ENCODE data around the gene DOCK2. TPM values are rescaled to one million over a fixed set of nuclear protein-coding genes. Genes with fewer than 3 reads are reported as not detected.

DOCK2 gene
- total and polyA plus RNA-seq, 2 of the 8 experiments (the other 6 are each of a cell fraction or from before 2014, with no cell fraction given), result 3.9 to 5.7 TPM

DNA sequence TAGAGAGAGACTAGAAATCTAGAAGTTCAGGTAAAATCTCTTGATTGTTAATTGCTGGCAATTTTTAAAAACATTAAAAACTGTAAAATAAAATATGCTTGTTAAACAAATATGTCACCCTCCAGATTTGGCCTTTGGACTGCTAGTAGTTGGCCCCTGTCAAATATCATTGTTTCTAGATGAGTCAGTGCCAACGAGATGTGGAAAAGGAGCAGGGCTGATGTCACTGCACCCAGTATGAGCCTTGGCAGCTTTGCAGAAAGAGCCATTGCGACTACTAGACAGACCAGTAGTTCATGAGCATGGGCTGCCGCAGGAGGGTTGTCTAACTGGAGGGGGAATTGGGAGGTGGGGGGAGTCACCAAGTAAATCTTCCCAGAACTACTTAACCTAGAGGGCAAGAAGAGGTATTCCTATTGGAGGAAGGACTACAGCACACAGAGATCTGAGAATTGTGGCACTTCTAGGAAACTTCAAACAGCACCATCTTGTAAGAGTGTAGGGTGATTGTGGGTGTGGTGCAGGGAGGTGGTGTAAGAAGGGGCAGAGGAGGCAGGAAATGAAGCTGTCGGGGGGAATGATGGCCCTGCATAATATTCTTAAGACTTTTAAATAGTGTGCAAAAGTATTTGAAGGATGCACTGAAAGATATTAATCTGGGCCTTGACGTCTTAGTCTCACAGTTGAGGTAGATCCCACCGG lies 7.1 kb upstream of the DOCK2 start:
- Histone ChIP-seq H2AK5ac (ENCODE audit: low read depth, low read length) (no peak overlapping the region), H3K27me3 (replicated peaks in 1 of 4; ENCODE audit: control insufficient read depth in 3 of 4, extremely low read depth in 1 of 4, insufficient read depth in 3 of 4, low read length in 3 of 4) (no peaks in the 10 kb centered on the region; a peak in 1 of 7 replicates), H3K18ac (ENCODE audit: extremely low read depth, low read length) (no peak overlapping the region), H3K27ac (ENCODE audit: low read depth, low read length) (no peak overlapping the region), H3K9ac (replicated peaks in 1 of 4; ENCODE audit: extremely low read depth in 1 of 4, low read depth in 3 of 4, low read length in 3 of 4) (no peak overlapping the region), H2BK20ac (ENCODE audit: low read length) (no peak overlapping the region), H3K36me3 (ENCODE audit: control insufficient read depth in 2 of 4, insufficient read depth in 4 of 4, low read length in 3 of 4) (no peaks in the 10 kb centered on the region), H3K4me2 (ENCODE audit: insufficient read depth in 1 of 2, low read depth in 2 of 2, low read length in 2 of 2) (no peak overlapping the region), H3K4ac (replicated peaks; ENCODE audit: insufficient read length, low read depth, low read length) (no peak overlapping the region), H2BK120ac (replicated peaks; ENCODE audit: low read depth, low read length) (no peak overlapping the region), H4K8ac (ENCODE audit: extremely low read depth, insufficient read depth, low read length) (no peak overlapping the region), H4K20me1 (replicated peaks in 1 of 2; ENCODE audit: control insufficient read depth in 1 of 2, insufficient read depth in 2 of 2, low read length in 2 of 2) (peaks cover 0 to 3% of the 10 kb centered on the region in 2 experiments), H2BK5ac (ENCODE audit: low read depth, low read length) (no peak overlapping the region), H4K91ac (replicated peaks; ENCODE audit: insufficient read length, low read length) (no peak overlapping the region), H3K56ac (replicated peaks; ENCODE audit: insufficient read length, low read depth, low read length) (no peak overlapping the region), H3K9me3 (ENCODE audit: insufficient read depth in 2 of 2, low read depth in 1 of 2, low read length in 1 of 2) (0 out of 4 replicates have a peak, but pooled peaks cover 0 to 4% of the 10 kb centered on the region in 2 experiments), H3K14ac (ENCODE audit: insufficient read length) (no peak overlapping the region), H3K23me2 (ENCODE audit: low read depth, low read length) (no peaks in the 10 kb centered on the region), H2AFZ (ENCODE audit: low read length) (no peak overlapping the region), H4K5ac (ENCODE audit: insufficient read length, low read depth, low read length) (no peak overlapping the region), H3K79me1 (ENCODE audit: low read depth, low read length) (no peaks in the 10 kb centered on the region), H3K23ac (ENCODE audit: insufficient read length) (no peak overlapping the region), H3K4me3 (ENCODE audit: extremely low read depth in 1 of 4, insufficient read depth in 2 of 4, low read depth in 3 of 4, low read length in 4 of 4) (no peak overlapping the region), H2BK12ac (ENCODE audit: low read depth, low read length) (no peak overlapping the region), H3K79me2 (ENCODE audit: control insufficient read depth in 1 of 2, insufficient read depth in 2 of 2, low read length in 2 of 2) (no peaks in the 10 kb centered on the region), H3K4me1 (replicated peaks in 1 of 4; ENCODE audit: control insufficient read depth in 3 of 4, insufficient read depth in 4 of 4, low read length in 3 of 4) (no peaks in the 10 kb centered on the region), H2BK15ac (ENCODE audit: low read length) (no peak overlapping the region)
- WGBS, 2 experiments (ENCODE audit: extremely low coverage in 1 of 2, insufficient coverage in 1 of 2, insufficient read length in 1 of 2, insufficient replicate concordance in 2 of 2, low coverage in 1 of 2, low lambda C conversion rate in 2 of 2, missing lambda C conversion rate in 1 of 2), result 88% methylated on average over 6 of the region's 6 CpGs; no CpG with 5 or more reads in 1 of the 2 experiments
- no peak for DNase-seq (ENCODE audit: low read depth in 1 of 2, low spot score in 2 of 2)
- ChIA-PET POLR2A (ENCODE audit: partially characterized antibody) (no interaction called here), CTCF (ENCODE audit: partially characterized antibody) (no interaction called here)
- no peak for FAIRE-seq
- TF ChIP-seq RFX5 (IDR thresholded peaks at IDR 0.05; ENCODE audit: borderline replicate concordance, low read depth, low read length), result no peak
- TF ChIP-seq EZH2 (IDR thresholded peaks at IDR 0.05; ENCODE audit: low read depth, low read length, severe bottlenecking), result no peak
- TF ChIP-seq PHF8 (conservative IDR thresholded peaks at IDR 0.05; ENCODE audit: low read depth, low read length), result no peak
